HG02642 (cell line): ENCODE results near the gene MINDY3.

Experiments used
- ATAC-seq: cut with Tn5 transposase; IDR thresholded peaks from one replicate; pipeline ENCODE4 v1.9.1; 2021; ENCODE audit warnings: mild to moderate bottlenecking; ENCODE audit not compliant: unreplicated experiment, poor library complexity

MINDY3 gene

DNA sequence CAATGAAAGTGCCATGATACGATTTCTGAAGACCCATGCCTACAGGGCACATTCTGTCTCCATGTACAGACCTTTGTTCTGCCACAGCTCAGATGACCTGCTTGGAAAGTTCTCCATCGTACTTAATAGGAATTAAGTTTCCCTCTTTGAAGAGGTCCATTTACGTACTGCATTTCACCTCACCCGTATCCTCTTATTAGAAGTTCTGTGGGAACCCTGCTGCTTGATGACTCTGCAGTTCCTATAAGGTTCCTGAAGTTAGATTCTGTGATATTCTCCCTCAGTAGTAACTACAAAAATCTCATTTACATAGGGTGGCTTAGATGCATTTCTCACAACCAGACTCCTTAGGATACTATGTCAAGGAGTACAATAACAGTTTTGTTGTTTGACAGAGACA, 50.9 kb downstream of the MINDY3 start:
- no peak for ATAC-seq

DNA sequence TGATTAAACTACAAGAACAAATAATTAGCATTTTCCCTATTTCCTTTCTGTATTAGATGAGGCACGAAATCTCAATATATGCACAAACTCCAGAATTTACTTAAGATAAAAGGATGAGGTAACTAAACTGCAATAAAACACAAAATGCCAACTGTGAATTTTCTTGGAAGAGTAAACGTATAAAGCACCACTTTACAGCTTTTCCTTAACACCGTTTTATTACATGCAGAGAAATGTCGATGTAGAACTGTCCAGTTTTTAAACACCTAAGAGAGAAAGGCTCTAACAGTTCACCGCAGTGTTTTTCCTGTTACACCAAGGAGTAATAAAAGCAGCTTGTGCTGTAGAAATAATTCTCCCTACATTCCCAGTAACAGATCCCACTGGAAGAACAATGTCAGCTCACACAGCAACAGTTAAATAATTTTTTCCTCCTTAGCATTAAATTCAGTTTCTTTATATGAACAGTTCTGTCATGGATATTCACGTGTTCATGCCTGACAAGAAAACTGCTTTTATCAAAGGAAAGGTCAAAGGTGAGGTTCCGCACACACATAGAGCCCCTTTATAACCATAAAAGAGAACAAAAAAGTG, 52.0 kb downstream of the MINDY3 start:
- no peak for ATAC-seq

DNA sequence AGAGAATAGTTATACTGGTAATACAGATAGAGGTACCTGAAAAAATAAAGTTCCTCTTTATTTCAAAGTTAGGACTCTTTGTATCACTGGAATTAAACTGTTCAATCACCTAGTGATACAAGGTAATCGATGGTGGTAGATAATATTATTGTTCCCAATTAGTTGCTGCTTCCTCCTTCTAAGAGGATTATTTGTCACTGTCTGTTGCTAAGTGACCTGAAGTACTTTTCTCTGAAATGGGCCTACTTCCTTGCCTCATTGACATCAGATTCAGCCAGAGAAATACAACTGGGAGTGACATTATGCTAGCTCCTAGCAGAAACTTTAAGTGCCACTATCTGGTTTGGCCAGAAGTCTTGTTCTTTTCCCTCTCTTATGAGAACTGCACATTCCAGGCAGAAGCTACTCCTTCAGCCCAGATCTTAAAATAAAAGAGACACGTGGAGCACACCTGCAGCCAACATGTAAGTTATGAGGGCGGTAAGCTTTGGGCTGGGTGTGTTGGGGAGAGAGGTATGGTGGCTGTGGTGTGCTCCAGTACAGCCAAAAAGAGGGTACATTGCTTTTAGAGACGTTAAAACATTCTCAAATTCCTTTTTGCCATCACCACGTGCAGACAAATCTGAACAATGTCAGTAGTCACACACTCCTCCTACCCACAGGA, 54.8 kb downstream of the MINDY3 start:
- no peak for ATAC-seq

DNA sequence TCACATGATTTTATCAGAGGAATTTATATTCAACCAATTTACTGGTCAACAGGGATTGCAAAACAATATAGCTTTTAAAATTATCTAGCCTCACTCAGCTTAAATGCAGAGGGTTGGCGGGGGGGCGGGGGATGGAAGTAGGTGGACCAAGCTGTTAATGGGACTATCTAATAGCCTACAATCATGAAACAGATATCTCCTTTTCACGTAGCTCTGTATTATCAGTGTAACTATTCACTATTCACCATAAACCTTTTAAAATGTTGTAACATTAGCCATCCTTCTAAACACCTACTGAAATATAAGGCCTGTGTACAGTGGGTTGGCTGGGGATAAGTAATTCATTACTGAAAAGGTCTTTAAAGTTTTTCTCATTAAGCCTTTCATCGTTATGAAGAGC, 56.2 kb downstream of the MINDY3 start:
- ATAC-seq: no peak

- ATAC-seq: no peak
Measured at GRCh38 chr10:15802375-15802949, 57.8 kb downstream of the MINDY3 start.

DNA sequence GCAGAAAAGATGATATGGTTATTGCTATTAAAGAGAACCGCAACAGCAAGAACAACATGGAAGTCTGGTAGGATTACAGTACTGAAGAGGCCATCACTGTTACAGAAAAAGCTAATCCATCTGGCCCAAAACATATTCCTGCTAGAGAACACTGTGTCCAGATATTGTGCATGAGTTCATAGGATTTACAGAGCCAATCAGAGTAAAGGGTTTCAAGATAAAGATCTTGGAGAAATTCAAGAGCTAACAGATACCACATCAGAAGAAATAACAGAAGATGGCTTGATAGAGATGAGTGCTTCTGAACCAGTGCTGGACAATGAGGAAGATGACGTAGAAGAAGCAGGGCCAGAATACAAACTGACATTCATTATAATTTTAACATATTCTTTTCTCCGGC, 58.7 kb downstream of the MINDY3 start:
- ATAC-seq: no peak

- ATAC-seq: no peak
Measured at GRCh38 chr10:15801147-15801546, 59.2 kb downstream of the MINDY3 start.

- no peak for ATAC-seq
Measured at GRCh38 chr10:15797346-15797745, 63.0 kb downstream of the MINDY3 start.

GRCh38 chr10:15796762-15797161, 63.5 kb downstream of the MINDY3 start:
- ATAC-seq: no peak

DNA sequence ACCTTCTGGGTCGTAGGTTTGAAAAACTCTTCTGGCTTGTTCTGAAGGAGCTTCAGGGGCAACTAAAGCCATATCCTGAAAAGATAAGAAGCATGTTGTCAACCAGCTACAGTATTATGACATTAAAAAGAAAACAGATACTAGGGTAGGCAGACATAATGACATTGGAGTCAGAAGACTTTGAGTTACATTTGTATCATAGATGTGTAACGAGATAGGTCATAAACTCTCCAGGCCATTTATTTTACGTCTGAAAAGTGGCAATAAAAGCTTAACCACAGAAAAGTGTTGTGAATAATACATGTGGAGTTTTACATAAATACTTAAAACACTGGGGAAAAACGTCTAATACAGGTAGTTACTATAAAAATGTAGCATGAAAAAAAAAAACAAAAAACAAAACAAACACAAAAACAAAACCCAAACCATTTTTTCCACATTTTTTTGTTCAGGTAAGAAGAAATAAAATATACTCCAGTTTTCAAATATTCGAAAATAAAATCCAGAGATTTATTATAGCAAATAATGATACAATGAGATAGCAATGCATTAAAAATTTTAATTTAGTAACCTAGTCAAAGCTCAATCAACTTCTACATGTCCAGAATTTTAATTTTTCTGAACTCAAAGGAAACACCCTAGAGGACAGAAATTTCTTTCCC, 64.1 kb downstream of the MINDY3 start:
- ATAC-seq: no peak

- ATAC-seq: no peak
Measured at GRCh38 chr10:15795036-15795792, 65.1 kb downstream of the MINDY3 start.

- ATAC-seq: no peak
Measured at GRCh38 chr10:15794569-15794968, 65.7 kb downstream of the MINDY3 start.

GRCh38 chr10:15793664-15794063, 66.6 kb downstream of the MINDY3 start:
- no peak for ATAC-seq

- ATAC-seq: no peak
Measured at GRCh38 chr10:15792777-15793176, 67.5 kb downstream of the MINDY3 start.

DNA sequence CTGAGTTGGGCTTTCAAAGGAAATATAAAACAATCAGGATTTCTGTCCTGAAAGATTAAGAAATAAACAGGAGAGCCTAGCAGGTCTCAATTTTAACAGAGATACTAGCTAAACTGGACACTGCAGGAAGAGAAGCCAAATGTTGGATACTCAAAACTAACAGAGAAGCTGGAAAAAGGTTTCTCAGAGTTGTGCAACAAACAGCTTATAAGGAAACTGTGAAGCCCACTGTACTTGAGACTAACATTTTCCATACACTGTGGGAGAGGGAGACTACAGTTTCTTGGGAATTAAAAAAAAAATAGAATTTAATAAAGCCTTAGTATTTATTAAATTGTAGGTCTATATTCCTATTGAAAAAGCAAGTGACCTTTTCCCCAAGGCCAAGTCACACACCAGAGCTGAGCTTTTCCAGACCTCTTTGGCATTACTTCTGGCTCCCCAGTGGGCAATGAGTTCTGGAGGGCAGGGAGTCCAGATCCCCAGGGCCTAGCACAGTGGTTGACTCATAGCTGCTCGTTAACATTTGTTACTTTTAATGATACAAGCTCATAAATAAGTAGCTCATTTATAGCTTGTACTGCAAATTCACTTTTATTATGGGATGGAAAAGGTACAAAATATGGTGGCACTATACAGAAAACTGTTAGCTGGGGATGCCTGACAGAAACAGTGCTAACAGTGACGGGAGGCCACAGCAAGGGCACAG, 68.3 kb downstream of the MINDY3 start:
- no peak for ATAC-seq

DNA sequence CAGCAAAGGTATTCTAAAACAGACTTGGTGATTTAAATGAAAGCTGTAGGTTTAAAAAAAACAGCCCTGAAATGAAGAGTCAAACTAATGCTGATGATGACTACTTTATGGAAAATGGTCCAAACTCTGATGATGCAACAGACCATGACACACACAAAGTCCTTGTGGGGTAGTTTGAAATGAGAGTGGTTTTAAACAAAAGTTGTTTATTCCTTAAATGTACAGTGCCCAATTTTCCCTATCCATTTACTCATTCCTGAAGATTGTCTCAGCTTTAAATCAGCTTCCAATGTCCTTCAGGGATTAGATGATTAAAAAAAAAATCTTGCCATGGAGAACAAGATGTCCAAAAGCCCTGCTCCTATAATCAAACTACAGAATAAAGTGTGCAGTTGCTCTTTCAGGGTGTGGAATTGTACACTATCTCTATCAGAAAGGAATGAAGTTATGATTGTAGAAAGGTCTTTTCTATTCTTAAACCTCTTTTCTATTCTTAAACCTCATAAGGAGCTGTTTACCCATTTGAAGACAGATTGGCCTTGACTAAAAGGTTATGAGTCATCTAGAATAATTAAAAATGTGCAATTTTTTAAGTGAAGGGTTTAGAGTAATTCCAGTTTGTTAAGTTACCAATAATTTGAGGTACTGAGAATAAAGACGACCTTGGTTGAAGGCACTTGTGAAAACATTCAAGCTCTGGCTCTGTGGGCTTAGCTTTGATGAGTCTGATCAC, 70.3 kb downstream of the MINDY3 start:
- ATAC-seq: no peak

GRCh38 chr10:15787426-15787825, 72.9 kb downstream of the MINDY3 start:
- no peak for ATAC-seq

DNA sequence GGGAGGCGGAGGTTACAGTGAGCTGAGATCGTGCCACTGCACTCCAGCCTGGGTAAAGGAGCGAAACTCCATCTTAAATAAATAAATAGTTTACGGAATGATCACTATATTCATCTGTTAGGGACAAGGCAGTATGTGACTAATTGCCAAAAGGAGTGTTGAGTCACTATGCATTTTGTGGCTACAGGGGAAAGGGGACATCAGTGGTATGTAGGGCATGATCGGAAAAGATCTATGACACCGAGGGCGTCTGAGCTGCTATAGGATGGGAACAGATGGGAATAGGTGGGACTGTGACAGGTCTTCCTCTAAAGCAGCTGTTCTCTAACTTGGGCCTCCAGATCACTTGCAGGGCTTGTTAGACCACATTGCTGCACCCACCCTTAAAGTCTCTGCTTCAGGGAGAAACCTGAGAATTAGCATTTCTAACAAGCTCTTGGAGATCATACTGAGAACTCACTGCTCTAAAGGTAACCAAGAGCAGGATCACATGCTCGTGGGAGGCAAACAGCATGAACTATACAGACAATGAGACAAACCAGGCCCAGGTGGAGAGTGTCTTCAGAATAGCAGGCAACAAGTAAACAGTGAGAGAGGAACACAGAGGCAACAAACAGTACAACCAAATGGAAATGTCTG, 75.5 kb downstream of the MINDY3 start:
- no peak for ATAC-seq
